Transverse colon (tissue), 4 donors: ENCODE results near the gene PCSK9.

Experiments used
- CTCF ChIP-seq, 5 experiments: fragments of 200-600 bp in 3 of 5; fragments of 450-650 bp in 2 of 5; sonication (generic) in 3 of 5; IDR thresholded peaks; 1 replicate in 2 of 5; 2 replicates in 3 of 5; pipeline ENCODE4 v1.5.1; 2016 to 2017; ENCODE audit warnings: antibody characterized with exemption in 5 of 5, inconsistent platforms in 3 of 5, mild to moderate bottlenecking in 2 of 5, moderate library complexity in 1 of 5
- EP300 ChIP-seq: sonication (generic); formaldehyde crosslinking; IDR thresholded peaks from one replicate; pipeline ENCODE4 v1.6.1; 2017; ENCODE audit warnings: antibody characterized with exemption, low read depth
- POLR2A ChIP-seq: fragments of 450-650 bp; IDR thresholded peaks from one replicate; pipeline ENCODE4 v1.6.1; 2016; ENCODE audit warnings: antibody characterized with exemption, mild to moderate bottlenecking, moderate library complexity
- POLR2AphosphoS5 ChIP-seq, 3 donors: sonication (generic); formaldehyde crosslinking; IDR thresholded peaks; one replicate each; pipeline ENCODE4 v1.6.1; 2016; ENCODE audit warnings: antibody characterized with exemption in 3 of 3

- TF ChIP-seq EP300 (no peak), POLR2A (no peak), POLR2AphosphoS5 (IDR thresholded peaks at IDR 0.05) (no peak), CTCF (IDR thresholded peaks at IDR 0.05) (no peak)
Measured at GRCh38 chr1:55073187-55073916, 34.0 kb downstream of the PCSK9 start.
